Ecto neural progenitor cell (in vitro differentiated cells): Measurements from ENCODE around the gene HDAC4.

Experiments used
- DNase-seq: peaks from one replicate; pipeline ENCODE4 v3.0.0-alpha.2; 2018; ENCODE audit warnings: low spot score

Gene HDAC4

GRCh38 chr2:239153806-239154591 is 246.8 kb downstream of the HDAC4 start:
- DNase-seq: no peak

DNA sequence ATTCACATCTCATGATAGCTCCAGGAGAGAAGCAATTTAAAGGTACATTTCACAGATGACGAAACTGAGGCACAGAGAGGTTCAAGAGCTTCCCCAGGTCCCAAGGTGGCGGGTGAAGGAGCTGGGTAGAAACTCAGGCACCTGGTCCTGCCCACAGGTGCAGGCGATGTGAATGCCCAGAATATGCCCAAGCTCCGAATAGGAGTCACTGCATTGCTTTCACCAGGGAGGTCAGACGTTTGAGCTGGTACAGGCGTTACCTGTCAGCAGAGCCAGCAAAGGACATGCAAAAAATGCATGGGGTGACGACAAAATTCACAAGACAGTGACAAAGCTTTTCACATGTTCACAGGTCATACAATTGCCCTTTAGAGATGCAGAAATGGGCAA is 247.9 kb downstream of the HDAC4 start:
- no peak for DNase-seq

- DNase-seq: no peak
Measured at GRCh38 chr2:239152239-239152915, 248.4 kb downstream of the HDAC4 start.

- DNase-seq: no peak
Measured at GRCh38 chr2:239151201-239152131, 249.4 kb downstream of the HDAC4 start.

- no peak for DNase-seq
Measured at GRCh38 chr2:239150125-239151011, 250.5 kb downstream of the HDAC4 start.

GRCh38 chr2:239149501-239149900 is 251.3 kb downstream of the HDAC4 start:
- no peak for DNase-seq

DNA sequence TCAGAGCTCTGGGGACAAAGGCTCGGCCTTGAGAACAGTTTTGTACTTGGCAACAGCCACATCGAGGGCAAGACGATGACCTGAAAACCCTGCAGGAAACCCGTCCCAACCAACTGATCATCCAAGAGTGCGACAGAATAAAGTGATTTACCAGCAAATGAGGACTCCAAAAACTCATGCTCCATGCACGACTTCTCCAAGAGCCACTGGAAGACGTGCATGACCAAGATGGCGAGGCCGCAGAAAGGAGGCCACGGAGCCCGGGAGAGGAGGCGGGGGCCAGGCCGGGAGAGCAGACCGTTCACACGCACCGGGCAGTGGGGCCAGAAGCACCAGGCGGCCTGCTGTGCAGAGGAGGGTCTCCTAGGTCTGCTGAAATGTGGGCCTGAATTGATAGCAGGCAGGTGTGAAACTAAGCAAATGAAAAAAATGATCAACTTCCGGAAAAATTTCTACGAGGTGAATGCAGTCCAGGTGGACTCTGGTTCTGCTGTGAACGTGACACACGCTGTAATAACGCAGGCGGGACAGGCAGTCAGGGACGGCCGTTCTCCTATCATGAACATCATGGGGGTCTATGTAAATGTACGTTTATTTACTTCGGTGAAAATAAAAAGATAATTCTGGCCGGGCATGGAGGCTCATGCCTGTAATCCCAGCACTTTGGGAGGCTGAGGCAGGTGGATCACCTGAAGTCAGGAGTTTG is 252.2 kb downstream of the HDAC4 start:
- no peak for DNase-seq

GRCh38 chr2:239147376-239147775 is 253.4 kb downstream of the HDAC4 start:
- DNase-seq: no peak

GRCh38 chr2:239146741-239147181 is 254.1 kb downstream of the HDAC4 start:
- DNase-seq: no peak

- no peak for DNase-seq
Measured at GRCh38 chr2:239146011-239146641, 254.7 kb downstream of the HDAC4 start.

DNA sequence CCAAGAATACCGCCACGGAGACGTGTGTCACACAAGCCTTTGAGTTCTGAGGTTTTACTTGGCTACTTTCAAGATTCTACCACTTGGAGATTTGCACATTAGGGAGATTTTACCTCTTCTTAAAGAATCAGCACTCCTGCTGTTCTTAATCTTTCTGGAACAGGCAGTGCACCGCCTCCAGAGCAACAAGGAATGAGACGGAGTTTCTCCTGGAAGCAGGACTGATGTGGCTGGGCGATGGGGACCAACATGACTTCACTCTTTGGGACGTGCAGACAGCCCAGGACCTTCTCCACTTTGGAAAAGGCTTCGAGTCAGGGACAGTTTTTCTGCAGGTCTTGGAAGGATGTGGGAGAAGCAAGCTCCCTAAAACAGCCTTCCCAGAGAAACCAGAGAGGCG is 255.2 kb downstream of the HDAC4 start:
- DNase-seq: no peak

DNA sequence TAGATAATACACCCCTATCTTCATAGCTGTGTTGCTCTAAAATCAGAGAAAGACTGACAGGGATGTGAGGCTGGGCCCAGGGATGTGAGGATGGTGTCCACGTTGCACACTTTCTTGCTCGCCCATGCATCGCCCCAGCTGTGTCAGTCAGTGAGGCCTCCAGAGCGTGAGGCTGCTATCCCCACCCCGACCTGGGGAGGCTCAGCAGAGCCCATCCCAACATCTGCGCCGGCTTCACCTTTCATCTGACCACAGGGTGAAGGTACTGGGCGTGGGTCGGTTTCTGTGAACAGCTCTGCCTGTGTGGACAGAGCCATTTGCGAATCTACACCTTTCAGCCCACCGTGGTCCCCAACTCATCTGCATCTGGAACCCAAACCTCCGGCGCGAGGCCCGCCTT is 255.7 kb downstream of the HDAC4 start:
- no peak for DNase-seq

- DNase-seq: no peak
Measured at GRCh38 chr2:239144713-239144999, 256.2 kb downstream of the HDAC4 start.

DNA sequence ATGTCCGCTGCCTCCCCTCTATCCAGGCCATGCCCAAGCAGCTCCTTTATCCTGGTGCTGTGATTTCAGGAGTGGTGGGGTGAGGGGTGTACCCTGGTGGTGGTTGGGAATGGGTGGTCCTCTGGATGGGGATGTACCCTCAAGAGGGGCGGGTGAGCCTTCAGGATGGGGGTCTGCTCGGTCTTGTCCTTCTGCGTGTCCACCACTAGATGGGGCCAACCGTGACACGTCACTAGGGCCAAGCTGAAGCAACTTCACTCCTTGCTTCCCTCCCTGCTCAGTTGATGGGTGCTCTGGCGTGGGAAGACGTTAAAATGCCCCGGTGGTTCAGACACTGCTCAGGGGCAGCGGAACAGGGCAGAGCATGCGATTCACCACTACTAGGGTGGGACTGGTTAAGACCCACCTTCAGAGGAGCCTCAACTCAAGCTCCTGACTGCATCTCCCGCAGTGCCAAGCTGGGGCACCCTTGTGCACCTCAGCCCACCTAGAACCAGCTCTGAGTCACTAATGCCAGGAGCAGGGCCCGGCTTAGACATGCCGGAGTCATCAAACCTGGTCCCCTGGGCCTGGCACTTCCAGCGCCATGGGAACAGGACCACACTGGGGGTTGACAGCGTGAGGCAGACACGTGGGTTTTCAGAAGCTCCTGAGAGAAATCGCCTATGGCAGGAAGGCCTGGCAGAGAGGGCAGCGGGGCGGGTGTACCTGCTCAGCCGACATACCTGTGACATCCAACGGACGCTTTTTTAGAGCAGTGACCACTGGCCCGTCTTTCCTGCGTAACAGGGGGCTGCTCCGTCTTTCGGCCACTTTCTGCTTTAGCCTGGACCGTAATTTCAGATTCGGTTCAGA is 256.7 kb downstream of the HDAC4 start:
- peak; percentile 67 for DNase-seq

- no peak for DNase-seq
Measured at GRCh38 chr2:239142806-239143205, 258.0 kb downstream of the HDAC4 start.

DNA sequence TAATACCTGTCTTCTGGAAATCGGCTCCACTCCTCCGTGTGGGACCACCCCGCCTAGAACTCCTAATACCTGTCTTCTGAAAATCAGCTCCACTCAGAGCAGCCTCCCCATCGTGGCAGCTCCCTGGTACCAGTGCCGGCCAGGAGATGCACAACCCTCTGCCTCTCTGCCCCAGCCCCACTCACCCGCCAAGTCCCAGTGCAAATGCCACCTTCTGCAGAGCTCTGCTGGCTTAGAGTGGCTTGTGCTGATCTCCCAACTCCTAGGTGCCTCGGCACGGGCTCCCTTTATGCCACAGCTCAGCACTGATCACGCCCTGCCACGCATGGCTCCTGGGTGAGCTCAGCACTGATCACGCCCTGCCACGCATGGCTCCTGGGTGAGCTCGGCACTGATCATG is 258.5 kb downstream of the HDAC4 start:
- no peak for DNase-seq

GRCh38 chr2:239141021-239141760 is 259.6 kb downstream of the HDAC4 start:
- no peak for DNase-seq

- no peak for DNase-seq
Measured at GRCh38 chr2:239140346-239141020, 260.3 kb downstream of the HDAC4 start.
